IPS DF 4.7 (cell line): ENCODE data around the gene ETV6.

Experiments
- DNase-seq: peaks from one replicate; pipeline ENCODE4 v3.0.0-alpha.2; 2013; ENCODE audit warnings: low spot score; ENCODE audit errors: extremely low read depth

The ETV6 gene

DNA sequence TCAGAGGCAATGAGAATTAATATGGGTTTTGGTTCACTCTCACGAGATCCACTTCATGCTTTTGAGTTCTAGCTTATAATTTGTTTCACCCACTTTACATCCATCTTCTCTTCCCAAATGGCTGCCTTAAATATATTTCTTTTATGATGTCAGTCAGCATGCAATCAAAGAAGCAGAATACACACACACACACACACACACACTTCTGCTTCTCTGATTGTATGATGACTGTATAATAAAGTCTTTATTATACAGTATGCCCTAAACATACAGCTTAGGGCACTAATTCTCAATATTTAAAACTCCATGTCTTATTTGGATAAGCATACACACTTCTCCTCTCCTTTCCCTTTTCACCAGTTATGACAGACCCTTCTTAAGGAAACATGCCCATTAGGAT, 6.7 kb upstream of the ETV6 start:
- DNase-seq, result no peak

GRCh38 chr12:11645391-11645790, 4.1 kb upstream of the ETV6 start:
- no peak for DNase-seq

DNA sequence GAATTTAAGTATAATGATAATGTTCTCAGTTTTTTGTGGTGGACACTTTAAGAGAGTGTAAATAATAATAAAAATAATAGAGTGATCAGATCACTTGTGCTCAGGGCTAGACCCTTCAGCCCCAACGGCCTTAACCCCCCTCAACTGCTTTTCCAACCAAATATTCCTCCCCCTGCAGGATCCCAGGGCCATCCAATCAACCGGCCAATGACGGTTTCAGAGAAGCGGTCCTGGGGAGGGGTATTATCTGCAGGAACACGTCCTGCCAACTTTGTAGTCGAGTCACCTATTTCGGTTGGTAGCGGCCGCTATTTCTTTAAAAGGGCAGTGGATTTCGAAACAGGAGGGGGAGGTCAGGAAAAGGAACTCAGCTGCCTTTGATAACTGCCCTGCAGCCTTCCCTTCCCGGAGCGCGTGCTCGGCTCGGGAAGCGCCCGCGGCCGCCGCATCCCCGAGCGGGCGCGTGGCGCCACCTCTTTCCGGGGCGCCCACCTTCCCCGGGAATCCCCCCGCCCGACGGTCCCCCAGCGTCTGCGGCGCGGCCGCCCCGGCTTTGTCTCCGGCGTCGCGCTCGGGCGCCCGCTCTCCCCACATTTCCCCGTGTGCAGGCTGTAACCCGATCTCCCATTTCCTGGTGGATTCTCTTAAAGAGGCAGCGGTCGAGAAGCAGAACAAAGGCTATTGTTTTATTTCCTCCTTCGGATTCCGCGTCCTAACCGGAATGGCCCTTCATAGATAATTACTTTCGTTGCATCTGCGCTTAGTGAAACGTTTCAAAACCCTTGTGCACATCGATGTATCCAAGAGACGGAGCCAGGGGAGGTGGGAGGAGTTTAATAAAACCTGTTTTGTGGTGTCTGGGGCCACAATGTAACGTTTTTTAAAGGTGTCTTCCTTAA, 711 bp upstream of the ETV6 start:
- DNase-seq, result no peak

GRCh38 chr12:11650286-11651281, 1.1 kb downstream of the ETV6 start:
- DNase-seq, result no peak

GRCh38 chr12:11651381-11651780, 1.9 kb downstream of the ETV6 start:
- no peak for DNase-seq

DNA sequence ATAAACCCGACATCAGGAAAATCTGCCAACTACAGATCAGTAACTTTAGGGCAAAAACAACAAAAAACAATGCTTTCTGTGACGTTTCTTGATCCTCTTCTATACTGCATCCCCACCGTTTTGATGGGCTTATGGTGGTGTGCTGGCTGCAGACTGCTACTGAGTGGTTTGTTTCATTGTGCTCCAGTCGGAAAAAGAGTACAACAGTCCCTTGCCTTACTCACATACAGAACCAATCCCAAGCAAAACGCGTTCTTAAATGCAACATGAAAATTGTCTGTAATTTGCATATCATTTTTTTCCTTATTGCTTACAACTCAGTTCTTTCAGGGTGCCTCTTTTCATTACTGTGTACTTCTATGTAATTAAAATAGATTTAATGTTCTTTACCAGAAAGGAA, 2.3 kb downstream of the ETV6 start:
- DNase-seq, result no peak

GRCh38 chr12:11652351-11653040, 3.0 kb downstream of the ETV6 start:
- DNase-seq, result no peak

DNA sequence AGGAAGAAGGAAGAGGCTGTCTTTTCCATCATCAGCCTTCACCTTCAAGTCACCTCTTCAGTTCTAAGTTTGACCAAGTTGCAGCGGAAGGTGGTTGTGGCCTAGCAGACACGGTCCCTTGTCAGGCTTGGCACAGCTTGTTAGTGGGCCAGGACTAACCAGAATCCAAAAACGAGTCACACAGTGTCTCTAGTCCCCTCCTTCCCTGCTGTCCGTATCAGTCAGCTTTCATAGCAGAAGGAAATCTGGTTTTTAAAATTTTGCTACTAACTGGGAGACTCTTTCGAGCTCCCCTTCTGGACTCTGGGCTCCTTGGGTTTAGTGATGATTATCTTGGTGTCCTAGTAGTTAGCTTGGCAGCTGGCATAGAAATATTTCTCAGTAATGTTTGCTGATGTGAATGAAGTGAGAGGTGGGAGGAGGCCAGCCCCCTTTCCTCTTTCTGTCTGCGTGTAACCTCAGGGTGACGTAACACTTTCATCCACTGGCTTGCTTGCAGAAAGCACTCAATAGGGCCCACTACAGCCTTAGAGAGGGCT, 3.8 kb downstream of the ETV6 start:
- DNase-seq, result no peak

DNA sequence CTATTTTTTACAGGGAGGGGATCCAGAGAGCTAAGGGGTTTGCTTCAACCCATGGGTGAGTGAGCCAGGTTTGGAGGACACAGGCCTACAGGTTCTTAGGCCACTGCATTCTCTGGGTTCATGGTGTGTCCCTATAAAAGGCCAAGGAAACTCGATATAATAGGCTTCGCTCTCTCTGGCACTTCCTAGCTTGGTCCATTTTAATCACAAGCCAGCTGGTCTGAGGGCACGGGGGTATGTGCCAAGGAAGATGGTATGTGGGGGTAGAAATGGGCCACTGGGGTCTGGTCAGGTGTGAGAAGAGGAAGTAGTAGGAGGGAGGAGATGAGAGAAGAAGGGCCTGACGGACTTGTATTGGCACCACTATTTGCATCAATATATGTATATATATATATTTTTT, 4.9 kb downstream of the ETV6 start:
- DNase-seq, result no peak

GRCh38 chr12:11654802-11655201, 5.3 kb downstream of the ETV6 start:
- DNase-seq, result no peak

DNA sequence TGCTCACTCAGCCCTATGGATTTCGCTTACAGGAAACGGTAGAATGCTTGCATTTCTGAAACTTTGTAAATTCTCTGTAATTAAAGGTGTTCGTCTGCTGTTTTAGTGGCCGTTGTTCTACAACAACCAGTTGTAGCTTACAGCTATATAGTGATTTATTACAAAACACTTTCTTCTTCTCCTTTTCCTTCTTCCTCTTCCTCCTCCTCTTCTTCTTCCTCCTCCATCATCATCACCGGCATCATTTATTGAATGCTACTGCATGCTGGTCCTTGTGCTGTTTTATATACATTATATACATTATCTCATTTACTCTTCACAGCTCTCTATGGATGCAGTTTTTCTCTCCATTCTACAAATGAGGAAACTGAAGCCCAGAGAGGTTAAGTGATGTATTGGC, 6.4 kb downstream of the ETV6 start:
- DNase-seq, result no peak

- no peak for DNase-seq
These were observed 7.1 kb downstream of the ETV6 start for GRCh38 chr12:11656550-11656949.

DNA sequence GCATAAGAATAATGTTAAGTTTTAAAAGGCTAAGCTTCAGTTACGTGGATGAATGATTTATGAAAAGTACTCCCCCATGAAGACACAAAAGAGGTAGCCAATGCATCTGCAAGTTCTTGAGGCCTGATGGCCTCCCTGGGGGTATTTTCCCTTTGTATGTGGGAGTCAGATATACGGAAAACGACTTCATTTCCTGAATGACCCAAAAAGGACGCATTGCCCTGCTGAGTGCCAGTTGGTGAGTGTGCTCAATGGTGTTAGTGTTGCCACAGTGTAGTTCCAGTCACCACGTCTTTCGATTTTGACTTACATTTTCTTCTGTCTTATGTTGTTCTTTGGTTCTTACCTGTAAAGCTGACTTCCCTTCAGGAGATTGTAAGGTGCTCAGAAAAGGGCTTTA, 8.0 kb downstream of the ETV6 start:
- DNase-seq, result no peak

DNA sequence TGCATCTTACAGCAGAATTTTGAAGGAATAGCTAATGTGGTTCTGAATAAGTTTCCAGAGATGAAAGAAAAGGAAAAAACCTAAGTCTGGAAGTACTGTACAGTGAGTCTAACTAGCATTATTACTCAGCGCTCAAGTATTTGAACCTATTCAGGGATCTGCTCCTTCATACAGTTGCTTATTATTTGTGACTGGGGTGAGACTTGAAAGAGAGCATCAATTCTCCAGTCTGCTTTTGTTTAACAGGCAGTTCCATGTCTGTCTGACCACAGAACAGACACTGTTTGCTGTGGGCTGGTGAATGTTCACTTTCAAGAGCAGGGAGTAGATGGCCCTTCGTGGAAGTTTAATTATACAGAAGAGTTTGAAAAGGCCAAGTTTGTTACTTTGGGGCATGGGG, 9.3 kb downstream of the ETV6 start:
- no peak for DNase-seq

- DNase-seq, result no peak
These were observed 11.2 kb downstream of the ETV6 start for GRCh38 chr12:11660624-11661023.

DNA sequence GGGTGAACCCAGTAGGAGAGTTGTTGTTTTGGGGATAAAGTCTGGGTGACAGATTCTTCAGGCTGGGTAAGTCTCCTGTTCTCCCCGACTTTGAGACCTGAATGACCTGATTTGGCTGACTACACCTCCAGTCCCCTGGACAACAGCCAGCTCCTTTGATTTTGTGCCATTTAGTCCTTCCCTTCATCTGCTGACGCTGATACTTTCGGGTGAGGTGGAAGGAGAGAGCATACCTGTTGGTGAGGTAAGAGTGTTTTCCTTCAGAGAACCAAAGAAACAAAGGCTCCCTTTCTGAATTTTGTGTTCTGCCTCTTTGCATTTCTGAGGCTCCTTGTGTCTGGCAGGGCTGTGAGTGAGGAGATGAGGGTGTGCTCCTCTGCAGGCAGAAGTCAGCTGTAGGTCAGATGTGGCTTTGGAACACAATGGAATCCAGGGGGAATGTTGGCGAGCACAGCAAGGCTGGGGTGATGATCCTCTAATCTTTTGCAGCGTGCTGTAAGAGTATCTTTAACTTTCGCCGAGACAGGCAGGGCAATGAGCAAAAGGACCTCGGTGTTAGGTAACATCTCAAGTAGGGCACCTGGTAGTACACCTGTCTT, 12.1 kb downstream of the ETV6 start:
- DNase-seq, result no peak

- no peak for DNase-seq
These were observed 12.9 kb downstream of the ETV6 start for GRCh38 chr12:11662369-11662768.

DNA sequence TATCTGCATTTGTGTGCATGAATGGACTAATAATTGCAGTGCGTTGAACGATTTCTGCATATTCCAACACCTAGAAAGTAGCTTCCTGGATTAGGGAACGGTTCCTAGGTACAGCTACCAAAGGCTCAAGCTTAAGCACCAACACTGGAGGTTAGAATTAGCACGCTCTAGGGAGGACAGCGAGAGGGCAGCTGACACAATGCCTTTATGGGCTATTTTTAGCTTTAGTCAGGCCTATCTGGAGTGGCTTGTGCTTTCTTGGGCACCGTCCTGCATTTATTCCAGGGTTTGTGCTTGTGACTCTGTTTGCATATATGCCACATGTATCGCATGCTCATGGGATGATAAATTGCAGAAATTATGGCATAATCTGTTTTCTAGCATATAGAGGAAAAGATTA, 13.7 kb downstream of the ETV6 start:
- no peak for DNase-seq

GRCh38 chr12:11664101-11664500, 14.6 kb downstream of the ETV6 start:
- no peak for DNase-seq

GRCh38 chr12:11666131-11667050, 16.9 kb downstream of the ETV6 start:
- DNase-seq, result no peak
